Measurements from ENCODE around the gene MED31.
"Not testable (repeated sequence)": the region's sequence is repeated elsewhere in the genome, so short reads cannot be mapped to it uniquely, and the experiment has no call there.

Gene MED31

GRCh38 chr17:6599364-6599763 is 52.0 kb downstream of the MED31 start:
- ChIA-PET POLR2A (no interaction called here), CTCF (interaction anchor here (1.3 to 1.5 kb wide), 3 partner anchors 8 to 127 kb away, joined by 3 to 5 read pairs (median 5); no protein-coding TSS in a partner anchor)
- TF ChIP-seq CTCF (IDR thresholded peaks at IDR 0.05; ENCODE audit: control extremely low read depth, extremely low read depth, low read depth, missing control alignments): no peak
- no peak for DNase-seq (ENCODE audit: extremely low spot score)

GRCh38 chr17:6597727-6598126 is 53.7 kb downstream of the MED31 start:
- CTCF ChIA-PET: interaction anchor here (0.8 to 1.5 kb wide), 4 partner anchors 9 to 20 kb away, joined by 3 to 6 read pairs (median 4); no protein-coding TSS in a partner anchor
- no peak for DNase-seq (ENCODE audit: extremely low spot score)
- TF ChIP-seq CTCF (IDR thresholded peaks at IDR 0.05; ENCODE audit: control extremely low read depth, extremely low read depth, low read depth, missing control alignments): no peak
- POLR2A ChIA-PET: no interaction called here

GRCh38 chr17:6596941-6597340 is 54.5 kb downstream of the MED31 start:
- POLR2A ChIA-PET: no interaction called here
- no peak for DNase-seq (ENCODE audit: extremely low spot score)
- CTCF ChIA-PET: no interaction called here
- TF ChIP-seq CTCF (IDR thresholded peaks at IDR 0.05; ENCODE audit: control extremely low read depth, extremely low read depth, low read depth, missing control alignments): no peak

DNA sequence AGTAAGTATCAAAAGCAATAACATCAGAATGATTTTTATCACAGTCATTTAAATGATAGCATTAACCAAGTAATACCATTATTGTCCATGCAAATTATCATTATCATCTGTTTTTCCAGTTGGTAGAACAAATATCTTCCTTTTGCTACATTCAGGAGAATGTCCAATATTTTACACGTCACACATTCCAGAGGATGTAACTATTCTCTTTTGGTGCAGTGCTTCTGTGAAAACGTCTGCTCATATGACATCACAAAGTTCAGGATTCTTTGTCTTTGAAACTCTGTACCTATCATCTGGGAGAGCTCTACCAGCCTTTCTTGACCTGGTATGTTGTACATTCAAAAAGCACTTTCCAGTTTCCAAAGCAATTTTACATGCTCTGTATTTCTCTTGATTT is 54.9 kb downstream of the MED31 start:
- ChIA-PET POLR2A (no interaction called here), CTCF (no interaction called here)
- DNase-seq (ENCODE audit: extremely low spot score): no peak
- TF ChIP-seq CTCF (IDR thresholded peaks at IDR 0.05; ENCODE audit: control extremely low read depth, extremely low read depth, low read depth, missing control alignments): no peak

- TF ChIP-seq CTCF (IDR thresholded peaks at IDR 0.05; ENCODE audit: control extremely low read depth, extremely low read depth, low read depth, missing control alignments): no peak
- CTCF ChIA-PET: no interaction called here
- POLR2A ChIA-PET: no interaction called here
- no peak for DNase-seq (ENCODE audit: extremely low spot score)
These were observed 55.3 kb downstream of the MED31 start for GRCh38 chr17:6596081-6596480.

GRCh38 chr17:6593371-6593770 is 58.0 kb downstream of the MED31 start:
- DNase-seq (ENCODE audit: extremely low spot score); POLR2A ChIA-PET; CTCF ChIA-PET: not testable (repeated sequence)

All from GM10248 (cell line).